ENCODE data around the gene ABTB2. TPM values are rescaled to one million over a fixed set of nuclear protein-coding genes. Genes with fewer than 3 reads are reported as not detected.

The ABTB2 gene
- total and polyA plus RNA-seq, 10 of the 15 experiments (the other 5 are each of a cell fraction or from before 2014, with no cell fraction given), result 0.13 to 2.1 (median 0.72) TPM

- H3K27ac ChIP-seq (ENCODE audit: control insufficient read depth, insufficient read depth), result no peak overlapping the region
- peaks cover 3% of the 10 kb centered on the region; the same call in 1 of the 2 replicates for H4K20me1 ChIP-seq (ENCODE audit: control insufficient read depth, insufficient read depth)
- in situ Hi-C loops (cut with MboI), result no loop called here
- ATAC-seq (no peak), FAIRE-seq (no peak), DNase-seq (ENCODE audit: low read depth, low spot score) (no peak)
- H2AFZ ChIP-seq (ENCODE audit: control insufficient read depth, low read depth, low read length), result no peak overlapping the region
- ChIA-PET POLR2A (interaction anchor here (0.6 kb wide), 1 partner anchor 25 kb away, joined by 8 read pairs; no protein-coding TSS in a partner anchor), RAD21 (ENCODE audit: unreplicated experiment) (no interaction called here), SMC1A (ENCODE audit: uncharacterized antibody, unreplicated experiment) (interaction anchor here (0.7 to 1.4 kb wide), 6 partner anchors 9 to 168 kb away, joined by 3 to 4 read pairs (median 3); no protein-coding TSS in a partner anchor), CTCF (interaction anchor here (3.7 kb wide), 1 partner anchor 13 kb away, joined by 12 read pairs; no protein-coding TSS in a partner anchor)
- no peaks in the 10 kb centered on the region; the same call in none of the 2 replicates for H3K79me2 ChIP-seq (ENCODE audit: control insufficient read depth, insufficient read depth, low read length)
- WGBS (ENCODE audit: insufficient coverage, insufficient replicate concordance, low lambda C conversion rate, missing lambda C conversion rate), result 80% methylated on average over 6 of the region's 6 CpGs
- intact Hi-C loops (cut with micrococcal nuclease; ENCODE audit: unreplicated experiment), result no loop called here
- TF ChIP-seq EED (IDR thresholded peaks at IDR 0.05; ENCODE audit: low read depth), result no peak
- no peak for TF ChIP-seq ATF3 (IDR thresholded peaks at IDR 0.05; ENCODE audit: borderline replicate concordance, extremely low read depth, low read depth, low read length)
- no peak for TF ChIP-seq IRF4 (IDR thresholded peaks at IDR 0.05; ENCODE audit: low read depth, low read length)
- no peak for TF ChIP-seq SKIL (IDR thresholded peaks at IDR 0.05; ENCODE audit: low read depth, poor library complexity, severe bottlenecking)
- no peak for TF ChIP-seq ZNF384 (IDR thresholded peaks at IDR 0.05; ENCODE audit: borderline replicate concordance, low read depth, low read length)
- no peak for TF ChIP-seq CEBPZ (IDR thresholded peaks at IDR 0.05; ENCODE audit: low read depth, low read length)
- no peak overlapping the region for H3K4me3 ChIP-seq
- no peak overlapping the region for H3K9ac ChIP-seq (ENCODE audit: control insufficient read depth, insufficient read depth, low read length)
- no peaks in the 10 kb centered on the region for H3K9me3 ChIP-seq (replicated peaks; ENCODE audit: control insufficient read depth, insufficient read depth, low read length)
- no TSS peak for BruUV-seq (replicated peaks)
- H3K4me2 ChIP-seq (ENCODE audit: control insufficient read depth, insufficient read depth), result no peak overlapping the region
- H3K4me1 ChIP-seq (ENCODE audit: control insufficient read depth, insufficient read depth, low read length), result peaks cover 3% of the 10 kb centered on the region
- H3K27me3 ChIP-seq (replicated peaks in 1 of 2; ENCODE audit: control insufficient read depth in 2 of 2, insufficient read depth in 2 of 2, low read length in 1 of 2), result no peaks in the 10 kb centered on the region
- H3K36me3 ChIP-seq (ENCODE audit: control insufficient read depth in 2 of 2, insufficient read depth in 2 of 2, low read length in 1 of 2), result no peaks in the 10 kb centered on the region
These were observed 15.8 kb downstream of the ABTB2 start for GRCh38 chr11:34341931-34342533.
